Epithelial cell of proximal tubule (primary cell): ENCODE measurements around the gene MUC4. TPM values are rescaled to one million over a fixed set of nuclear protein-coding genes. Genes with fewer than 3 reads are reported as not detected.
"Not testable (repeated sequence)": the region's sequence is repeated elsewhere in the genome, so short reads cannot be mapped to it uniquely, and the experiment has no call there.

Source experiments
- DNase-seq: peaks from one replicate; pipeline ENCODE4 v3.0.0-alpha.2; 2011; ENCODE audit warnings: low read depth
- H3K4me3 ChIP-seq: 2 replicates; pipeline ENCODE4 v1.5.1; 2011; ENCODE audit warnings: low read depth, mild to moderate bottlenecking, low read length
- total RNA-seq: library from RNA; depleted of rRNA; stranded (reverse); fragments of >200 nt; gene quantifications from 2 replicates; pipeline ENCODE4 v1.2.3, GENCODE V29; 2015
- TF ChIP-seq, protein P1 (sequence below): conservative IDR thresholded peaks from 2 replicates; pipeline ENCODE4 v1.5.1; 2012; ENCODE audit warnings: low read depth, mild to moderate bottlenecking, low read length

MUC4 gene
- total RNA-seq, 1 donor from 2014 or later, result 0.52 TPM

DNA sequence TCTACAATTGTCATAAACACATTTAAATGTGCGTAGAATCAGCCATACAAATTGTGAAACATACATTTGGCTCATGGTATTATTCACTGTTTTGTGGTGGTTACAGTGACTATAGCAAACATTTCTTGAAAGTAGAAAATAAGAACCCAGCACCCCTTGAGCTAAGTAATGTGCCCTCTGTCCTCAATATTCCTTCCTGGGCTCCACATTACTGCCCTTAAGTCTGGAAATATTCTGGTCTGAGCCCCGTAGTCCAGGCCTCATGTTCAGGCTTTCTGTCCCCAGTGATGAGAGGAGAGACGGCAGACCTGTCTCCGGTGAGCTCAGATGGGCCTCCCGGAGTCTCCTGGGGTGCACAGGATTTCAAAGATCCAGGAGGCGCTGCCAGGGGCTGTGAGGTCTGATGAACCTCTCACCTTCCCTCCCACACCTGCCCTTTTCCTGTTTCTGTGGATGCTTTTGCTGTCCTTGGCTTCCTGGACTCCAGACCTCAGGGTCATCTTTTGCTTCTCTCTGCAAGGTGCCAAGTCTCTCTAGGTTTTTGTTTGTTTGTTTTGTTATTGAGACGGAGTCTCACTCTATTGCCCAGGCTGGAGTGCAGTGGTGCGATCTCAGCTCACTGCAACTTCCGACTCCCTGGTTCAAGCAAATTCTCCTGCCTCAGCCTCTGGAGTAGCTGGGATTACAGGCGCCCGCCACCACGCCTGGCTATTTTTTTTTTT lies 99.8 kb downstream of the MUC4 start:
- no peak overlapping the region for H3K4me3 ChIP-seq
- TF ChIP-seq, protein P1, sequence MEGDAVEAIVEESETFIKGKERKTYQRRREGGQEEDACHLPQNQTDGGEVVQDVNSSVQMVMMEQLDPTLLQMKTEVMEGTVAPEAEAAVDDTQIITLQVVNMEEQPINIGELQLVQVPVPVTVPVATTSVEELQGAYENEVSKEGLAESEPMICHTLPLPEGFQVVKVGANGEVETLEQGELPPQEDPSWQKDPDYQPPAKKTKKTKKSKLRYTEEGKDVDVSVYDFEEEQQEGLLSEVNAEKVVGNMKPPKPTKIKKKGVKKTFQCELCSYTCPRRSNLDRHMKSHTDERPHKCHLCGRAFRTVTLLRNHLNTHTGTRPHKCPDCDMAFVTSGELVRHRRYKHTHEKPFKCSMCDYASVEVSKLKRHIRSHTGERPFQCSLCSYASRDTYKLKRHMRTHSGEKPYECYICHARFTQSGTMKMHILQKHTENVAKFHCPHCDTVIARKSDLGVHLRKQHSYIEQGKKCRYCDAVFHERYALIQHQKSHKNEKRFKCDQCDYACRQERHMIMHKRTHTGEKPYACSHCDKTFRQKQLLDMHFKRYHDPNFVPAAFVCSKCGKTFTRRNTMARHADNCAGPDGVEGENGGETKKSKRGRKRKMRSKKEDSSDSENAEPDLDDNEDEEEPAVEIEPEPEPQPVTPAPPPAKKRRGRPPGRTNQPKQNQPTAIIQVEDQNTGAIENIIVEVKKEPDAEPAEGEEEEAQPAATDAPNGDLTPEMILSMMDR, result no peak
- no peak for DNase-seq

DNA sequence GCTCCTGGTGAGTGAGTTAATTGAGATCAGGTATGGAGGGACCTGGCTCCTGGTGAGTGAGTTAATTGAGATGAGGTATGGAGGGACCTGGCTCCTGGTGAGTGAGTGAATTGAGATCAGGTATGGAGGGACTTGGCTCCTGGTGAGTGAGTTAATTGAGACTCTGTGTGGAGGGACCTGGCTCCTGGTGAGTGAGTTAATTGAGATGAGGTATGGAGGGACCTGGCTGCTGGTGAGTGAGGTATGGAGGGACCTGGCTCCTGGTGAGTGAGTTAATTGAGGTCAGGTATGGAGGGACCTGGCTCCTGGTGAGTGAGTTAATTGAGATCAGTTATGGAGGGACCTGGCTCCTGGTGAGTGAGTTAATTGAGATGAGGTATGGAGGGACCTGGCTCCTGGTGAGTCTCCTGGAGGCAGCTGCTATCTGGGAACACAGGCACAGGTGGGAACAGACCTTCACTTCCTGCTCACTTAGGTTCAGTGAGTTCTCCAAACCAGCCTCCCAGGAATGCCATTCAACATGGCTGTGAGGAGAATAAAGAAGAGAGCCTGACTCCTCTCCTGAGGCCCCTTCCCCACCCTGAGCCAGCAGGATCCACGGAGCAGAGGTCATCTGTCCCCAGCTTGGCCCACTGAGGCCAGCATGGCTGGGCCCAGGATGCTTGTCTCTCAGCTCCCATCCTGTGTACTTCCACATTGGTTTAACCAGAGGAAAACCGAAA lies 100.5 kb downstream of the MUC4 start:
- H3K4me3 ChIP-seq, DNase-seq: not testable (repeated sequence)

- not testable (repeated sequence) for DNase-seq, H3K4me3 ChIP-seq
Measured at GRCh38 chr3:195710126-195710905, 101.4 kb downstream of the MUC4 start.

GRCh38 chr3:195709676-195710085 lies 102.0 kb downstream of the MUC4 start:
- no peak for DNase-seq
- TF ChIP-seq, protein P1, result no peak
- H3K4me3 ChIP-seq, result no peak overlapping the region

DNA sequence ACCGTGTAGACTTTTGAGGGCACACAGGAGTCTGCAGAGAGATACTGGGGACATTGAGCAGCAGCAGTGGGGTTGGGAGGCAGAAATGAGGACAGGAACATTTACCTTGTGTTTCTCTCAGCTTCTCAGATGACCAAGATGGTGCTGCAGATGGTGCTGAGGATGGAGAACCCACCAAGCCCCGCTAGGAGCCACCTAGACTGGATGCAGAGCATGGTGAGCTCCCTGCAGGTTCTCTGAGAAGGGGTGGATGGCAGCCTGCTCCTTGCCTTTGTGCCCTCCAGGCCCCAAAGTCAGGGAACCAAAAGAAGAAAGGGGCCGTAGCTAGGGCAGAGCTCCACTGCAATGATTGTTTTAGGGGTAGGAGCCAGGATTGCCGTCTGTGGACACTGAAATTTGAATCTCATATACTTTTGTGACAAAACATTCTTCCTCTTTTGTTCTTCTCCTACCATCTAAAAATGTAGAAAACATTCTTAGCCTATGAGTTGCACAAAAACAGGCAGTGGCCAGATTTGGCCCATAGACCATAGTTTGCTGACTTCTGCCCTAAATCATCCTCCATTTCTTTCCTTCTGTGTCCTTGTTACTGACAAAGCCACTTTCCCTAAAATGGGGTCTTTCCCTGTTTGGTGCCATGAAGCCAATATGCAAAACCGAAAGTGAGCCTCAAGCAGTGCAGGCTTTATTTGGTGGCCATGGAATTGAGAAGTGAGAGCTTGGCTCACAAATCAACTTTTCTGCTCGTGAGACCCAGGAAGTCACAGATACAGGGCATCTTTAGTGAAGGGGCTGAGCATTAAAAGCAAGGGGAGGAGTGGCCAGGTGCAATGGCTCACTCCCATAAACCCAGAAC lies 102.9 kb downstream of the MUC4 start:
- no peak for DNase-seq
- TF ChIP-seq, protein P1, result no peak

GRCh38 chr3:195708061-195708460 lies 103.7 kb downstream of the MUC4 start:
- DNase-seq, result no peak
- no peak overlapping the region for H3K4me3 ChIP-seq
- TF ChIP-seq, protein P1, result no peak

More for the DNA sequence above, 102.9 kb downstream of the MUC4 start:
- no peak overlapping the region for H3K4me3 ChIP-seq

DNA sequence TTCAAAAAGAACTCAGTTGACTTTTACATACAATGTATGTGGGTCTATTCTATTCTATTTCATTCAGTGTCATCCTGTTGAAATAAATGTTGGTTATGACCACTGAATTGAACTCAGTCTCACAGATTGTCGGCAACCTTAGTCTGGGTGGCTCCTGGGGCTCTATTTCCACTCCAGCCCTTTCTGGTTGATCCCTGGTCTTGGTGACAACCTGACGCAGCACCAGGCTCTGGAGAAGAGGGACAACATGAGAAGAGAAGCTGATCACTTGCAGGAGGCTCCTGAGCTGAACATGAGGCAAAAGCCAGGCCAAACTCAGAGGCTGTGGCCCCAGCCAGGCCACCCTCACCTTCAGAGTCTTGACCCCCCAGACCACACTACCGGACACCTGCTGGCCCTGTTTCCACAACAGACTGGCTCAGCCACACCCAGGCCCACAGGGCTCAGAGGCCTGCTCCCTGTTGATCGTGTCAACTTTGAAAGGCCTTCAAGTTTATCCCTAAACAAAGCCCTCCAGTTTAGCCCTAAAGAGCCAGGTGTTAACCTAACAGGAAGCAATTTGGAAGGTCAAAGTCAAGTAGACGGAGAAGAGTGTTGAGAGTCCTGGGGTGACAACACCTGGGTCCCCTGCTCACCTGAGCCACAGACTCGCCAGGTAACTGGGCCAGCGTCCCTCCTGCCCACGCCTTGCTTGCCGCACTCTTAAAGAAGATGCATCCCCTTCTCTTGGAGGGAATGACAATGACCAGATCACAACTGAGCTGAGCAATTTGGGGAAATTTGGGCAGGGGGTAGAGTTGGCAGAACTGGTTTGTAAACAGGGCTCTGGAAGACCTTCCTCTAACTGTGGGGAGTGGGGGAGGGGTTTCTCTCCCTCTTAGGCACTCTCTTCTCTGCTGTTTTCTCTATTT lies 106.4 kb downstream of the MUC4 start:
- DNase-seq, result no peak
- TF ChIP-seq, protein P1, result no peak
- no peak overlapping the region for H3K4me3 ChIP-seq
